Activated naive CD8-positive, alpha-beta T cell treated with anti-CD3 and anti-CD28 coated beads, Interleukin-2, amount 10 ng/mL, durations not matched to agents 7 days and 5 days (primary cell): Measurements from ENCODE around the gene DESI1. TPM values are rescaled to one million over a fixed set of nuclear protein-coding genes. Genes with fewer than 3 reads are reported as not detected.

Source experiments
- total RNA-seq, 2 experiments: library from RNA; stranded (reverse); gene quantifications; one replicate each; pipeline ENCODE4 v1.2.3, GENCODE V29; 2021

DESI1 gene
- total RNA-seq, 2 experiments from 2014 or later: 29.5 to 29.7 TPM

Other genes with a start within 250 kb of the DESI1 start
- 1 to 10 TPM; 3.6 to 4.0 TPM for gene TEF, start 239.1 kb downstream of the DESI1 start, total RNA-seq
- gene TOB2, start 174.2 kb downstream of the DESI1 start, total RNA-seq: 10 to 100 TPM; 35.7 to 35.9 TPM
- 10 to 100 TPM; 47.0 to 51.0 TPM for gene PHF5A, start 152.4 kb downstream of the DESI1 start, total RNA-seq
- 10 to 100 TPM; 73.7 to 76.2 TPM for gene ACO2, start 151.9 kb downstream of the DESI1 start, total RNA-seq
- 10 to 100 TPM; 29.8 to 30.5 TPM for gene POLR3H, start 76.6 kb downstream of the DESI1 start, total RNA-seq
- not detected for gene CSDC2, start 60.0 kb downstream of the DESI1 start, total RNA-seq
- 10 to 100 TPM; 39.0 to 42.9 TPM for gene PMM1, start 31.2 kb downstream of the DESI1 start, total RNA-seq
- 100 to 1,000 TPM; 215 to 222 TPM for gene XRCC6, start 252 bp upstream of the DESI1 start, total RNA-seq
- 100 to 1,000 TPM; 150 to 153 TPM for gene SNU13, start 67.8 kb upstream of the DESI1 start, total RNA-seq
- gene MEI1, start 78.5 kb upstream of the DESI1 start, total RNA-seq: 10 to 100 TPM; 52.1 to 52.5 TPM
- 10 to 100 TPM; 28.2 to 29.2 TPM for gene CCDC134, start 179.6 kb upstream of the DESI1 start, total RNA-seq
- 100 to 1,000 TPM; 108 to 109 TPM for gene SREBF2, start 212.1 kb upstream of the DESI1 start, total RNA-seq